NCI-H146 treated with DMSO at 0.1 percent for 48 hours (cell line): ENCODE measurements around the gene SELENOH.

Experiments used
- DNase-seq: peaks from one replicate; lab custom pipeline; 2025; ENCODE audit not compliant: unreplicated experiment; lab: John Stamatoyannopoulos, UW

The SELENOH gene

DNA sequence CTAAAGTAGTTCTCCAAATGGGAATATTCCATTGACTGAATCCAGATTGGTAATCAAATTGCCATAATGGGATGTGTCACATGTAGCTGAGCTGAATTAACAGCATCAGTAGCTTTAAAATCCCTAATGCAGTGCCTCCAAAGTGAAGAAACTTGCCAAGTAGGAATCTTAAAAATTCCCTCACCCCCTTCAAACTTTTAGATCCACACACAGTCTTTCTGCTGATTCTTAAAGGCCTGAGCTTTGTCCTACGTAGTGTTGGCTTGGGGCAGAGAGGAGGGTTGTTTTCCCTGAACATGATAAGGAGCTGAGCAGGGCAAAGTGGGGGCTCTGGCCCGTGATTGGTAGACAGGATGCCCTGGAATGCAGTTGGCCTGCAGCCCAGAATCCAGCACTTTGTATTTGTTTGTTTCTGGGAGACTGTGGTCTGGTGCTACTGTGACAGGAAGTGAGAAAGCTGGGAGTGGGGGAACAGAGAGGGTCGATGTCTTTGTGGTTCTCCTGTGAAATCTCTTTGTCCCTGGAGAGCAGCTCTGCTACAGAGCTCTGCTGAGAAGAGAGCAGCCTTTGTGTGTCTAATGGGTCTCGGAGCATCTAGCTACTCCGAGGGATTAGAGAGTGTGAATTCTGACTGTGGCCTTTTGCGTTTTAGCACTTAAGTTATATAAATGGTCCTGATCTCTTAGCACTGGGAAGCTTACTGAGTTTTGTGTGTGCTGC lies 37.2 kb downstream of the SELENOH start:
- no peak for DNase-seq

DNA sequence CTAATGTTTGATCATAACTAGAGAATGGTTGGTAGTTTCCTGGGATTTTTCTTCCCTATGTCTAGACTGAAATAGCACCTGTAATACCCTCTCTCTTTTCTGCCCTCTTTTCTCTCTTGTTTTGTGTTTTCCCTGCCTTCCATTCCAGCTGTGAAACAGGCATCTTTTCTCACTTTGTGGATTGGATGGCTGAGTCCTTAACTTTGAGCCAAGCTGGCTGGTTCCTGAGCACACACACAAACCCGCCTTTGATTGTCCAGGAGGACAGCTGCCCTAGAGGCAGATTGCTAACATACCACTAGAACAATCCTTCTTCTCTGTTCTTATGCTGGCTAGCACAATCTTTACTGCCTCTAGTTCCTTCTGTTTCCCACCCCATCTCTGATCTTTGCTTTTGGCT lies 38.0 kb downstream of the SELENOH start:
- no peak for DNase-seq

GRCh38 chr11:57781529-57781943 lies 40.2 kb downstream of the SELENOH start:
- no peak for DNase-seq

GRCh38 chr11:57785072-57785471 lies 43.8 kb downstream of the SELENOH start:
- no peak for DNase-seq

GRCh38 chr11:57786436-57786835 lies 45.1 kb downstream of the SELENOH start:
- DNase-seq, result no peak

DNA sequence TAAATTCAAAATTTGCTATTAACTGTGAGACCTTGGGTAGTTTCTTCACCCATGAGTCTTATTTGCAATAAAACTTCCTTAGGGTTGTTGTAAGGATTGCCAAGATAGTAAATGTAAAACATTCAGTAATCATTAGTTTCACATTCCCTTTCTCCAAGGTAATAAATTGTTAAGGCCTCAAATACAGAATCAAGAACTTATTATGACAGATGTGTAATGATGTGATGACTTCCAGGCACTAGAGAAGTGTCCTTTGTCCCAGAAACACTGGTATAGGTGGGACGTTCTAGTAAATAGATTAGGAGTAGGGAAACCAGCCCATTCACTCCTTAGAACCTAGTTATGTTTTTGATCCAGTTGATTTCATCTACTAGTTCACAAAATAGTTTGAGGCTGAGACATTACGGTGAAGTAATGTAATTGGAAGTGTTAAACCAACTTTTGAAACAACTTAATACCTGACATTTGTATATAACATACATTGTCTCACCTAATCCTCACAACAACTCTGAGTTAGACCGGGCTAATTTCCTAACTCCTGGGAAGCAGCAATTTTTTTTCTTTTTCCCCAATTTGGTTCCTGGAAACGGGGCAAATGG lies 45.8 kb downstream of the SELENOH start:
- DNase-seq, result no peak

GRCh38 chr11:57787920-57788702 lies 46.8 kb downstream of the SELENOH start:
- no peak for DNase-seq

DNA sequence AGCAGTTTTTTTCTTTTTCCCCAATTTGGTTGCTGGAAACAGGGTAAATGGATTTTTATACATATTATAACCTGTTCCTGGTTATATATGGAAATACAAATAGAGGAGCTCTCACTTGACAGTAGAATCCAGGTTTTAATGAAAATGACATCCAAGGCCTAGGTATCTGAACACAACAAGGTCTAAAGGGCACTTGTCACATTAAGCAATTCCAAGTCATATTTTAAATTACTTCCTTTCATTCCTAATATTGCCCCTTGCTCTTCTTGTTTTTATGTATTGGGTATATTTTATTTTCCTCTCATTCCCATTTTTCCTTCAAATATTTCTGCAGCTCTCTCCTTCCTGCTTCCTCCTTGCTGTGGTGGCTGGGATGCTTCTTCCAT lies 47.4 kb downstream of the SELENOH start:
- no peak for DNase-seq

- DNase-seq, result no peak
Measured at GRCh38 chr11:57791321-57792059, 50.2 kb downstream of the SELENOH start.

GRCh38 chr11:57792060-57792541 lies 50.8 kb downstream of the SELENOH start:
- DNase-seq, result no peak

DNA sequence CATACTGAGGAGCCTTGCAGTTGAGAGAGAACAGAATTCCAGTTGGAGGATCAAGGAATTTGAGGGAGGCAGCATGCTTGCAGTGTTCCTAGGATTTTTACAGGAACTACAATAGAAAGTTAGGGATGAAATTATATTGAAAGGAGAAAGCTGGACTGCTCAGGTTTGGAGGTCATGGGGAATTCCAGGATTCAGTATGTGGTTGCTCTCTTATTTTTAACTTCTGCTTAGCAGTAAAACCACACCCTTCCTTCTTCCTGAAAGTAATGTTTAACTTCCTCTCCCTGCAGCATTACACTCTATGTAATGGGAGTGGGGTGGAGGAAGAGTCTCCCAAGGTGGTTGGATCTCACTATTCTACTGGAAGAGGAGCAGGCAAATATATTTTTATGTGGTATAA lies 51.6 kb downstream of the SELENOH start:
- no peak for DNase-seq
